ES-I3 (cell line): ENCODE results near the gene ADGRE1.

ENCODE experiments used
- H3K36me3 ChIP-seq: 2 replicates; pipeline ENCODE4 v1.6.1; 2013; ENCODE audit warnings: mild to moderate bottlenecking, low read length, control low read depth, moderate library complexity; ENCODE audit not compliant: insufficient read depth
- H3K4me1 ChIP-seq: 2 replicates; pipeline ENCODE4 v1.6.1; 2013; ENCODE audit warnings: mild to moderate bottlenecking, control low read depth, low read length; ENCODE audit not compliant: insufficient read depth
- H3K9ac ChIP-seq: 2 replicates; pipeline ENCODE4 v1.6.1; 2013; ENCODE audit warnings: low read depth, mild to moderate bottlenecking, low read length, moderate library complexity
- H3K9me3 ChIP-seq: 2 replicates; pipeline ENCODE4 v1.6.1; 2013; ENCODE audit warnings: mild to moderate bottlenecking, low read length, moderate library complexity; ENCODE audit not compliant: control insufficient read depth, insufficient read depth

The ADGRE1 gene

DNA sequence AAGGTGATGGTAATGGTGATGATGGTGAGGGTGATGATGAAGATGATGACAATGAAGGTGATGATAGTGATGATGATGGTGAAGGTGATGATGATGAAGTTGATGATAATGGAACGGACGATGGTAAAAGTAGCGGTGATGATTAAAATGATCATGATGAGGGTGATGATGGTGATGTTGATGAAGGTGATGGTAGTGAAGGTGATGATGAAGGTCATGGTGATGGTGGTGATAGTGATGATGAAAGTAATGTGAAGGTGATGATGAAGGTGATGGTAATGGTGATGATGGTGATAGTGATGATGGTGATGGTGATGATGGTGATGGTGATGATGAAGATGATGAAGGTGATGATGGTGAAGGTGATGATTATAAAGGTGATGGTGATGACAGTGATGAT lies 67.7 kb downstream of the ADGRE1 start:
- H3K9ac ChIP-seq: no peak overlapping the region
- no peaks in the 10 kb centered on the region for H3K4me1 ChIP-seq
- no peaks in the 10 kb centered on the region for H3K9me3 ChIP-seq

DNA sequence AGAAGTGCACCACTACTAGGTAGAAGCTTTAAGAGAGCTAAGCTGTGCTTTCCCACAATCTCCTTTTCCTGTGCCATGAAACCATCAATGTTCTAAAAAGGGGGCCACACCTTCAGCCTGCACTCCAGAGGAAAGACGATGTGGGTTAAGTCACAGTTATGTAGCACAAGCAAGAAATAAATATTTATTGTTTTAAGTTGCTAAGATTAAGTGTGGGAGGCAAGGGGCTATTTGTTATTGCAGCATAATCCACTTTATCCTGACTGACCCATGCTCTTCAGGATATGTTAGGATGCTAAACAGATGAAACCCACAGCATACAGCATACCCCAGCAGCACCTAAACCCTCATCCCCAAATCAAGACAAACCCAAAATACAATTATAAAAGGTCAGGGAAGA lies 69.2 kb downstream of the ADGRE1 start:
- Histone ChIP-seq H3K4me1 (no peaks in the 10 kb centered on the region), H3K9ac (no peak overlapping the region), H3K9me3 (no peaks in the 10 kb centered on the region), H3K36me3 (no peaks in the 10 kb centered on the region)

More for the DNA sequence above, 67.7 kb downstream of the ADGRE1 start:
- no peaks in the 10 kb centered on the region for H3K36me3 ChIP-seq

DNA sequence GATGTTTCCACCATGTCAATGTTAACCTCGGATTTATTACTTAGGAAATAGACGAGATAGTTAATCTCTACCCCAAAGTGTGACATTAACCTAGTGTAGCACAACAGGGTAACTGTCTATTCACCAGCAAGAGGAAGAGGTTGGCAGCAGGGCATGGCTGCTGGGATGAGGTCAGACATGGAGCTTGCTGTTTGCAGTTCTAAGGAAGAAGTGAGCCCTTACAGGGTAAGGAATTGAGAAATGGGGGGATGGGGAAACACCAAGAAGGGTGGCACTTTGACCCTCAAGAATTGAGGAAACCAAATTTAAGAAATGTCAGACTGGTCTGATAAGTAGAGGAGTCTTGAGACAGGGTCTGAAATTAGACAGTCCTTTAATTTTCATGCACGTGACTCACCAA lies 71.4 kb downstream of the ADGRE1 start:
- H3K36me3 ChIP-seq: no peaks in the 10 kb centered on the region
- H3K9me3 ChIP-seq: no peaks in the 10 kb centered on the region
- H3K4me1 ChIP-seq: no peaks in the 10 kb centered on the region
- H3K9ac ChIP-seq: no peak overlapping the region

DNA sequence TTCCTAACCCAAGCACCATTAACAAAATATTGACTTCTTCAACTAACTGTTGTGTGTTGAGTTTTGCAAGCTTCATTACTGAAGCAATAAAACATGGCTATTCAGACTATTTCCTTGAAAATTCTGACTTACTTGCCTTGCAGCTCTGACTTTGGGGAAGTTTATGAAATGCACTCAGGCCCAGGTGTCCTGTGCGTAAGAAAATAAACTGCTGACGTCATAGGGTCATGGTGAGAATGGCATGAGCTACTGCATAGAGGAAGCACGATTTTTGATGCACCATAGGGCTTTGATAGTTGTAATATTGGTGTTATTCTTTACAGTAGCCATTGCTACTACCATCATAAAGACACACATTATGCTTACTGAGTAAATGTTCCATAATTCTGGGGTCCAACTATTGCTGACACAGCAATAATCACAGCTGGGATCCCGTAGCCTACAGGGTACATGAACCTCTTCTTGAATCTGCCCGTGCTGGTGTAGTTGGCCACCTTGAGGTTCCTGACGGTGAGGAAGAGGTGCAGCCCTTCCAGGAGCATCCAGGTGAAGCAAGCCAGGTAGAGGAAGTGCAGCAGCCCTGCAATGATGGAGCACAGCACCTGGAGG lies 76.0 kb downstream of the ADGRE1 start:
- no peaks in the 10 kb centered on the region for H3K36me3 ChIP-seq
- H3K4me1 ChIP-seq: no peaks in the 10 kb centered on the region
- no peak overlapping the region for H3K9ac ChIP-seq
- H3K9me3 ChIP-seq: no peaks in the 10 kb centered on the region

DNA sequence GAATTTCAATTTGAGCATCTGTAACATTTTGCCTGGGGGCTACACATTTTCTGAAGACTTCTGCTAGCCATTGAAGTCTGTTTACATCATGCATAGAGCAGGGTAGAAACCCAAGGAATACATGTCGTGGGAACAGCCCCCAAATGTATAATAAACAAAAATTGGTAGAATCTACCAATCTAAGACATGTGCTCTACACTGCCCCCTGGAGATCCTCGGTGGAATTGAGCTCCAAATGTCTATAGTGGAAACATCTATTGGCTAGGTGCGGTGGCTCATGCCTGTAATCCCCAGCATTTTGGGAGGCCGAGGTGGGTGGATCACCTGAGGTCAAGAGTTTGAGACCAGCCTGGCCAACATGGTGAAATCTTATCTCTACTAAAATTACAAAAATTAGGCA lies 76.6 kb downstream of the ADGRE1 start:
- no peak overlapping the region for H3K9ac ChIP-seq
- H3K36me3 ChIP-seq: no peaks in the 10 kb centered on the region
- no peaks in the 10 kb centered on the region for H3K9me3 ChIP-seq
- H3K4me1 ChIP-seq: no peaks in the 10 kb centered on the region

DNA sequence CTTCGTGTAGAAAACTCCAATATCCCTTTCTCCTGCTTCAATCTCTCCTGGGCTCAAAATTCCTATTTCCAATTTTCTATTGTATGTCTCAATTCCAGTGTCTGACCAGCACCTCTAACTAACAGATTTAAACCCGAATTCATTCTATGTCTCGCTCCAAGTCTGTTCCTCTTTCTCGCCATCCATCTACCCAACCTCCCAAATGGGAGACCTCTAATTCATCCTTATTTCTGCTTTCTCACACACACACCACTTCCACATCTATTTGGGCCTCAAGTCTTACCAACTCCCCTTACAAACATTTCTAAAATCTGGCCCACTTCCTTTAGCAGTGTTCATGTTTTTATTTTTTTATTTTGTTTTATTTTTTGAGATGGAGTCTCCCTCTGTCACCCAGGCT lies 80.6 kb downstream of the ADGRE1 start:
- no peak overlapping the region for H3K9ac ChIP-seq
- no peaks in the 10 kb centered on the region for H3K9me3 ChIP-seq
- no peaks in the 10 kb centered on the region for H3K4me1 ChIP-seq
- no peaks in the 10 kb centered on the region for H3K36me3 ChIP-seq

DNA sequence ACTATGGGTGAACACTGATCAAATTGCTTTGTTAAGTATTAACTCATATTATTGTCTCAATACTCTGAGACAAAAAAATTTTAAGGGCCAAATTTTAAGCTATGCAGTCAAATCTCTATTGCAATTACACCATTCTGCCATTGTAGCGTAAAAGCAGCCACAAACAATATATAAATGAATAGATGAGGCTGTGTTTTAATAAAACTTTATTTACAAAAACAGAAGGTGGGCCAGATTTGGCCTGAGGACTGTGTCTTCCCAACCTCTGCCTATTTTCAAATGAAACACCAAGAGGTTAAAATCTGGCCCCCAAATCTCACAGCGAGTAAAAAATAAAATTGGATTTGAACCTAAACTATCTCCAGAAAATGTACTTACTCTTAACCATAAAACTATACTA lies 82.1 kb downstream of the ADGRE1 start:
- no peaks in the 10 kb centered on the region for H3K4me1 ChIP-seq
- no peaks in the 10 kb centered on the region for H3K9me3 ChIP-seq
- H3K36me3 ChIP-seq: no peaks in the 10 kb centered on the region
- no peak overlapping the region for H3K9ac ChIP-seq

DNA sequence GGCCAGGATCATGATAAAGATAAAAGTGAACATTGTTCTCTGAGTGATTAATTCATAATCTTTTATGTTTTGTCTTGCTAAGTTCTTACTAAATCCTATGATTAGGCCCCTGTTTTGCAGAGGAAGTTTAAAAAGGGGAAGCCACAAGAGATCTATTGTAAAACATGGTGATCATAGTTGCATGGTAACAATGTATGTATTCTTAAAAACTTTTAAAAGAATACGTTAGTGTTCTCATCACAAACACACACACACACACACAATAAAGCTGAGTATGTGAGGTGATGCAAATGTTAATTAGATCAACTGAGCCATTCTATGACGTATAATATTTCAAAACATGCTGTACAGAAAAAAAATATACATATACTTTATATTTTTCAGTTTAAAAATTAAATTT lies 82.6 kb downstream of the ADGRE1 start:
- H3K4me1 ChIP-seq: no peaks in the 10 kb centered on the region
- no peaks in the 10 kb centered on the region for H3K36me3 ChIP-seq
- H3K9me3 ChIP-seq: no peaks in the 10 kb centered on the region
- H3K9ac ChIP-seq: no peak overlapping the region

DNA sequence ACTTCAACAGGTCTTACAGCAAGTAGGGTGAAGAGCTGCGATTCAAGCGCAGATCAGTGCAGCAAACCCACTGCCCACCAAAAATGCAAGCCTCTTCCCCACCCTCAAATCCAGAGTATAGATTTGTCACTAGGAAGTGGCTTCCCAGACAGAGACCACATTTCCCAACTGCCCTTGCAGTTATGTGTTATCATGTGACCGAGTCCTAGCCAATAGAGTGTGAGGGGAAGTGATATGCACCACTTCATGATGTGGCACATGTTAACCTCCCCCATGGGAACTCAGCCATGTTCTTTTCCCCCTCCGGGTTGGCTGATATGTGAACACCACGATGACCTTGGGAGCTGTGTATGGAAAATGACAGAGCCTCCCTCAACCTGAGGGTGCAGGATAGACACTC lies 83.1 kb downstream of the ADGRE1 start:
- no peak overlapping the region for H3K9ac ChIP-seq
- H3K36me3 ChIP-seq: no peaks in the 10 kb centered on the region
- no peaks in the 10 kb centered on the region for H3K9me3 ChIP-seq
- H3K4me1 ChIP-seq: no peaks in the 10 kb centered on the region

DNA sequence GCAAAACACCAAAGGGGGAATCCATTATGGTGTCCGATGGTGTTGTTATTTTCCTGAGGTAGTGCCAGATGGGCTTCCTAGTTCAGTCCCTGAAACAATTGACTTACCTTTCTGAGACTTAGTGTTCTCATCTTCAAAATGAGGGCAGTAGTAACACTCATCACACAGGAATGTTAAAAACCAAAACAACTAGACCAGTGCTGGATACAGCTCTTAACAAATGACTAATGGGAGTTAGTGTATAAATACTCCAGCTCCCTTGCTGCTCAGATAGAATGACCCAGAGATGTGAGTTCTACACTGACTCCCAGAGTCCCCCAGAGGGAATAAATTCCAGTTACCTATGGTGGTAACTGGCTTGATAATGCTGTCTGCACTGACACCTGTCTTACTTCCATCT lies 84.0 kb downstream of the ADGRE1 start:
- Histone ChIP-seq H3K4me1 (no peaks in the 10 kb centered on the region), H3K9me3 (no peaks in the 10 kb centered on the region), H3K9ac (no peak overlapping the region), H3K36me3 (no peaks in the 10 kb centered on the region)

DNA sequence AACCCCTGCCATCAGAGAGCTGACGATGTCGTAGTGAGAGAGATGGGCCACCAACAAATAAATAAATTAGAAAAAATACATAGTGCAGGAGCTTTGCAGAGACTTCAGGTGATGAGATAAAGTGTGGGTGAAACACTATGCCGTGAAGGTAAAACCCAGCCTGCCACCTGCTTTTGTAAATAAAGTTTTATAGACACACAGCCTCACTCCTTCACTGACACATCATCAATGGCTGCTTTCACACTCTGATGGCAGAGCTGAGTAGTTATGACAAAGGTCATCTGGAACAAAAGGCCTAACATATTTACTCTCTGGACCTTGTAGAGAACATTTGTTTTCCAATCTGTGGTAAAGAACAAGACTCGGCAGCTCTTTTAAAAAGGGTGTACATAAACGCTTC lies 88.8 kb downstream of the ADGRE1 start:
- no peaks in the 10 kb centered on the region for H3K36me3 ChIP-seq
- H3K9me3 ChIP-seq: no peaks in the 10 kb centered on the region; the same call in 1 of the 2 replicates

DNA sequence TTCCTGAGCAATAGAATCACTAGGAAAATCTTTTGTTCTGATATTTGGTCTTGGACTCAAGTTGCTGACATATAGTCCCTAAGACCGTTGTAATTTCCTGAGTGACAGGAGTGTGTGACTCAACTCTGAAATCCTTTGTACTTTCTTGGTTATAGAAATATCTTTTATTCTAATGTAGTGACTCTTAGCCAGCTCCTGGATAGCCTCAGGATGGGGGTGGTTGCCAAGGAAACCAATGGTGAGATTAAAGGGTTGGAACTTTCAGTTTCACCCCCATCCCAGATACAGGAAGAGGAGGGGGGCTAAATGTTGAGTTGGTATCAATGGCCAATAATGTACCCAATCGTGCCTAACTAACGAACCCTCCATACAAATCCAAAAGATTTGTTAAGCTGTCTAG lies 92.0 kb downstream of the ADGRE1 start:
- H3K9me3 ChIP-seq: peaks cover 2% of the 10 kb centered on the region; the same call in 1 of the 2 replicates
- no peaks in the 10 kb centered on the region for H3K36me3 ChIP-seq
- H3K9ac ChIP-seq: no peak overlapping the region
- H3K4me1 ChIP-seq: no peaks in the 10 kb centered on the region

More for the DNA sequence above, 88.8 kb downstream of the ADGRE1 start:
- Histone ChIP-seq H3K4me1 (no peaks in the 10 kb centered on the region), H3K9ac (no peak overlapping the region)

DNA sequence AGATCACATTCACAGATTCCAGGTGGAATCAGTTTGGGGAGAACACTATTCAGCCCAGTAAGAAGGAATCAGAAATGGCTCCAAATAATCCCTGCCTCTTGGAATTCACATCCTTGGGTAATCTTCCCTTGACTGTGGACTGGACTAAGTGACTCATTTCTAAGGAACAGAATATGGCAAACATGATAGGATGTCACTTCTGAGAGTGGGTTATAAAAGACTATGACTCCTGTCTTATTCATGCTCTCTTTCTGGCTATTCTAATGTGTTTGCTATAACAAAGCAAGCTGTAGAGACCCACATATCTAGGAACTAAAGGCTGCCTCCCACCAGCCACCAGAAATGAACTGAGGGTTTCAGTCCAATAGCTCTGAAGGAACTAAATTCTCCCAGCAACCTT lies 96.1 kb downstream of the ADGRE1 start:
- 0 out of 2 replicates have a peak, but pooled peaks cover 2% of the 10 kb centered on the region for H3K9me3 ChIP-seq
- H3K36me3 ChIP-seq: no peaks in the 10 kb centered on the region
- H3K9ac ChIP-seq: no peak overlapping the region
- no peaks in the 10 kb centered on the region for H3K4me1 ChIP-seq

DNA sequence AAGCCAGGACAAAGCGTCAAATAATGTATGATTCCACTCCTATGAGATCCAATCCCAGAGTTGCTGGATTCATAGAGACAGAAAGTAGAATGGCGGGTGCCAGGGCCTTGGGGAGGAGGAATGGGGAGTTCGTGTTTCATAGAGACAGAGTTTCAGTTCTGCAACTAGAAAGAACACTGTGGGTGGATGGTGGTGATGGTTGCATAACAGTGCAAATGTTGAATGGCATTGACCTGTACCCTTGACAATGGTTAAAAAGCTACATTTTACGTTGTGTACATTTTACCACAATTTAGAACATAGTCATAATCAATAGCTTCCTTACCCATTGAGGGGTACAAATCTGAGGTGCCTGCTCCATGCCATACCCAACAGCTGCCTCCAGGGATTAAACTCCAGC lies 100.5 kb downstream of the ADGRE1 start:
- Histone ChIP-seq H3K9ac (no peak overlapping the region), H3K9me3 (0 out of 2 replicates have a peak, but pooled peaks cover 2% of the 10 kb centered on the region), H3K36me3 (no peaks in the 10 kb centered on the region), H3K4me1 (no peaks in the 10 kb centered on the region)

DNA sequence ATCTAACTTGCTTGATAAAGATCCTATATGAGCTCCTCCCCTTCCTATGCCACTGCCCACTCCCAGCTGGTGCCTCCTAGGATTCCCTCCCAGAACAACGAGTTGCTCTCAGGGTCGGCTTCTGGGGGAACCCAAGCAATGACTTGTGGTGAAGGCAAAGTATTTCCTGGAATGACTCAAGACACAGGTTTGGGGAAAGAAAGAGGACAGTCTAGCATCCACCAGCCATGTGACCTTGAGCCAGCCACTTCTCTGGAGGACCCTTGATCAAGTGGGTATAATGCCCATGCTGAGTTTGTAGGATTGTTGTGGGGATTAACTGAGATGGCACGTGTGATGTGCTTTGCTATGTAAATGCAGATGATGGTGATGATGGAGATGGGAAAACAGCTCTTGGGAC lies 100.9 kb downstream of the ADGRE1 start:
- Histone ChIP-seq H3K4me1 (no peaks in the 10 kb centered on the region), H3K9ac (no peak overlapping the region), H3K9me3 (0 out of 2 replicates have a peak, but pooled peaks cover 2% of the 10 kb centered on the region), H3K36me3 (no peaks in the 10 kb centered on the region)
